HG03378 (cell line): Measurements from ENCODE around the gene BABAM2.

Experiments
- ATAC-seq: cut with Tn5 transposase; IDR thresholded peaks from one replicate; pipeline ENCODE4 v1.9.1; 2021; ENCODE audit warnings: mild to moderate bottlenecking, moderate library complexity; ENCODE audit not compliant: unreplicated experiment

The BABAM2 gene

GRCh38 chr2:28387082-28387960 is 496.8 kb downstream of the BABAM2 start:
- no peak for ATAC-seq
